HepG2 (cell line): ENCODE data around the gene KDM6B. TPM values are rescaled to one million over a fixed set of nuclear protein-coding genes. Genes with fewer than 3 reads are reported as not detected.
A peak's percentile ranks its signal among the peaks of the same experiment; 100 is the strongest.

Experiments used
- BHLHE40 ChIP-seq: IDR thresholded peaks from 2 replicates; pipeline ENCODE4 v1.6.1; 2011; ENCODE audit warnings: low read length, improper control_type of control experiment
- FOXO1 ChIP-seq: sonication (generic); formaldehyde crosslinking; IDR thresholded peaks from 2 replicates; pipeline ENCODE4 v1.4.0; 2020; ENCODE audit warnings: missing genetic modification reagents
- KMT2A ChIP-seq: sonication (generic); formaldehyde crosslinking; IDR thresholded peaks from 2 replicates; pipeline ENCODE4 v1.4.0; 2020; ENCODE audit warnings: missing genetic modification reagents
- NFE2 ChIP-seq: sonication (generic); formaldehyde crosslinking; IDR thresholded peaks from 2 replicates; pipeline ENCODE4 v1.4.0; 2020; ENCODE audit warnings: missing genetic modification reagents
- NONO ChIP-seq, 2 experiments: fragments of 450-650 bp in 1 of 2; sonication (generic) in 1 of 2; formaldehyde crosslinking in 1 of 2; IDR thresholded peaks in 1 of 2; conservative IDR thresholded peaks in 1 of 2; 2 replicates each; pipeline versions ENCODE4 v1.6.1 to v1.8.0; 2017 to 2022; ENCODE audit warnings: mild to moderate bottlenecking in 1 of 2, missing genetic modification reagents in 1 of 2, moderate library complexity in 1 of 2
- NR2F6 ChIP-seq, 2 experiments: IDR thresholded peaks; 2 replicates each; pipeline ENCODE4 v1.6.1; 2016; ENCODE audit warnings: antibody characterized with exemption in 1 of 2, mild to moderate bottlenecking in 1 of 2
- PHF8 ChIP-seq: sonication (generic); formaldehyde crosslinking; IDR thresholded peaks from 2 replicates; pipeline ENCODE4 v1.5.0; 2020; ENCODE audit warnings: missing genetic modification reagents
- REL ChIP-seq: sonication (generic); formaldehyde crosslinking; conservative IDR thresholded peaks from 2 replicates; pipeline ENCODE4 v1.8.0; 2022; ENCODE audit warnings: mild to moderate bottlenecking, missing genetic modification reagents, moderate library complexity
- RELA ChIP-seq: sonication (generic); formaldehyde crosslinking; IDR thresholded peaks from 2 replicates; pipeline ENCODE4 v1.4.0; 2020; ENCODE audit warnings: missing genetic modification reagents
- ZMAT3 ChIP-seq: sonication (generic); formaldehyde crosslinking; conservative IDR thresholded peaks from 2 replicates; pipeline ENCODE4 v1.7.0; 2021; ENCODE audit warnings: missing genetic modification reagents
- ZNF207 ChIP-seq: fragments of 450-650 bp; IDR thresholded peaks from 2 replicates; pipeline ENCODE4 v1.6.1; 2016; ENCODE audit warnings: antibody characterized with exemption, borderline replicate concordance
- ZNF274 ChIP-seq: sonication (generic); formaldehyde crosslinking; IDR thresholded peaks from 2 replicates; pipeline ENCODE4 v1.5.1; 2020; ENCODE audit warnings: mild to moderate bottlenecking, missing genetic modification reagents
- ZNF460 ChIP-seq: sonication (generic); formaldehyde crosslinking; IDR thresholded peaks from 2 replicates; pipeline ENCODE4 v1.5.1; 2020; ENCODE audit warnings: missing genetic modification reagents, mild to moderate bottlenecking, borderline replicate concordance
- ZNF619 ChIP-seq: sonication (generic); formaldehyde crosslinking; IDR thresholded peaks from 2 replicates; pipeline ENCODE4 v1.4.0; 2020; ENCODE audit warnings: mild to moderate bottlenecking, missing genetic modification reagents
- ZNF777 ChIP-seq: sonication (generic); formaldehyde crosslinking; IDR thresholded peaks from 2 replicates; pipeline ENCODE4 v1.4.0; 2020; ENCODE audit warnings: missing genetic modification reagents
- polyA plus RNA-seq, 8 experiments: library from polyadenylated mRNA; depleted of rRNA in 3 of 8; stranded (reverse) in 7 of 8; unstranded in 1 of 8; fragments of >200 nt; fragmentation: Illumina TruSeq in 4 of 8; extraction: Trizol in 4 of 8; gene quantifications; 2 replicates each; pipeline versions ENCODE4 v1.2.1 to v1.2.3, GENCODE V29; 2011 to 2016; ENCODE audit warnings: low read depth in 4 of 8, missing spikeins in 1 of 8, mixed read lengths in 1 of 8; ENCODE audit not compliant: insufficient read depth in 1 of 8
- total RNA-seq, 5 experiments: library from RNA; depleted of rRNA; stranded (reverse); fragments of >200 nt; fragmentation: Illumina TruSeq; extraction: Trizol; gene quantifications; 2 replicates each; pipeline ENCODE4 v1.2.3, GENCODE V29; 2016; ENCODE audit warnings: low read depth in 1 of 5
- TF ChIP-seq, protein P1 (sequence below): sonication (generic); formaldehyde crosslinking; IDR thresholded peaks from 2 replicates; pipeline ENCODE4; 2020; ENCODE audit warnings: missing genetic modification reagents, mild to moderate bottlenecking, borderline replicate concordance
- TF ChIP-seq, protein P2 (sequence below): sonication (generic); formaldehyde crosslinking; IDR thresholded peaks from 2 replicates; pipeline ENCODE4 v1.4.0; 2020; ENCODE audit warnings: mild to moderate bottlenecking, low read depth, missing genetic modification reagents
- TF ChIP-seq, protein P3 (sequence below): sonication (generic); formaldehyde crosslinking; IDR thresholded peaks from 2 replicates; pipeline ENCODE4 v1.8.1; 2023; ENCODE audit warnings: mild to moderate bottlenecking, moderate library complexity, missing genetic modification reagents
- TF ChIP-seq, protein P4 (sequence below): sonication (generic); formaldehyde crosslinking; IDR thresholded peaks from 2 replicates; pipeline ENCODE4 v1.5.1; 2020; ENCODE audit warnings: missing genetic modification reagents, mild to moderate bottlenecking, borderline replicate concordance
- TF ChIP-seq, protein P5 (sequence below): sonication (generic); formaldehyde crosslinking; IDR thresholded peaks from 2 replicates; pipeline ENCODE4 v1.4.0; 2020; ENCODE audit warnings: missing genetic modification reagents

Gene KDM6B
- total and polyA plus RNA-seq, 2 of the 13 experiments (the other 11 are each of a cell fraction or from before 2014, with no cell fraction given), result 1.3 to 2.1 TPM

DNA sequence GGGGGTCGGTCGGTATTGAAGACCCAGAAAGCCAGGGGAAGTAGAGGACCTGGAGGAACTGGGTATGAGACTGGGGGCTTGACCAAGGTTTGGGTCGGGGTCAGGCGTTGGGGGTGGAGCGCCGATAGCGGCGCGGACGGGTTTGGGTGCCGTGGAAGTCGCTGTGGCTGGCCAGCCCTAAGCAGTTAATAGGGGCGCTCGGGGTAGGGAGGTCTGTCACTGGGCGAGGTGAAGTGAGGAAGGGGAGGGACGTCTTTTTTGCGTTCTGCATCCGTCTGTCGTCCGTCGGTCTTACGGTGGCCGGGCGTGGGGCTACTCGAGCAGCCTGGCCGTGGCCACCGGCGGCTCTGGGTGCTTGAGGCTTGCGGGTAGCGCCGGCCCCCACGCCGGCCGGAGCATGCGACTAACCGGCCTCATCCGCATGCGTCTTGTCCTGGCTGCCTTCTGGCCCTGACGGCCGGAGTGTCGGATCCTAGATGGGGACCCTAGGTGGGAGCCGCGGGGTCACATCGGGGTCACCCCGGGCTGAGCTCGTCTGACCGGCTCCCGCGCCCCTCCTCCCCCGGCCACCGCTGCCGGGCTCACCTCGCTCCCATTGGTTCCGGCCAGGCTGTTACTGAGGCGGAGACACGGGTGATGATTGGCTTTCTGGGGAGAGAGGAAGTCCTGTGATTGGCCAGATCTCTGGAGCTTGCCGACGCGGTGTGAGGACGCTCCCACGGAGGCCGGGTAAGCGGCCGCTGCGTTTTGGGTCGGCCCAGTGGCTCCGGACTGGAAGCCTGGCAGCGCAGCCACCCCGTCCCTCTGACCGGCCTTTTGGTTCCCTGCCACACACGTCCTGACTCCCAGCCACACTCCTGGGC, 10.5 kb downstream of the KDM6B start (continued):
- TF ChIP-seq, protein P1, sequence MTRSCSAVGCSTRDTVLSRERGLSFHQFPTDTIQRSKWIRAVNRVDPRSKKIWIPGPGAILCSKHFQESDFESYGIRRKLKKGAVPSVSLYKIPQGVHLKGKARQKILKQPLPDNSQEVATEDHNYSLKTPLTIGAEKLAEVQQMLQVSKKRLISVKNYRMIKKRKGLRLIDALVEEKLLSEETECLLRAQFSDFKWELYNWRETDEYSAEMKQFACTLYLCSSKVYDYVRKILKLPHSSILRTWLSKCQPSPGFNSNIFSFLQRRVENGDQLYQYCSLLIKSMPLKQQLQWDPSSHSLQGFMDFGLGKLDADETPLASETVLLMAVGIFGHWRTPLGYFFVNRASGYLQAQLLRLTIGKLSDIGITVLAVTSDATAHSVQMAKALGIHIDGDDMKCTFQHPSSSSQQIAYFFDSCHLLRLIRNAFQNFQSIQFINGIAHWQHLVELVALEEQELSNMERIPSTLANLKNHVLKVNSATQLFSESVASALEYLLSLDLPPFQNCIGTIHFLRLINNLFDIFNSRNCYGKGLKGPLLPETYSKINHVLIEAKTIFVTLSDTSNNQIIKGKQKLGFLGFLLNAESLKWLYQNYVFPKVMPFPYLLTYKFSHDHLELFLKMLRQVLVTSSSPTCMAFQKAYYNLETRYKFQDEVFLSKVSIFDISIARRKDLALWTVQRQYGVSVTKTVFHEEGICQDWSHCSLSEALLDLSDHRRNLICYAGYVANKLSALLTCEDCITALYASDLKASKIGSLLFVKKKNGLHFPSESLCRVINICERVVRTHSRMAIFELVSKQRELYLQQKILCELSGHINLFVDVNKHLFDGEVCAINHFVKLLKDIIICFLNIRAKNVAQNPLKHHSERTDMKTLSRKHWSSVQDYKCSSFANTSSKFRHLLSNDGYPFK (CRISPR knock-in tag), result no peak
- no peak for TF ChIP-seq ZNF207
- no peak for TF ChIP-seq NONO (IDR thresholded peaks at IDR 0.05)
- no peak for TF ChIP-seq NONO (CRISPR knock-in tag; conservative IDR thresholded peaks at IDR 0.05)
- TF ChIP-seq, protein P2, sequence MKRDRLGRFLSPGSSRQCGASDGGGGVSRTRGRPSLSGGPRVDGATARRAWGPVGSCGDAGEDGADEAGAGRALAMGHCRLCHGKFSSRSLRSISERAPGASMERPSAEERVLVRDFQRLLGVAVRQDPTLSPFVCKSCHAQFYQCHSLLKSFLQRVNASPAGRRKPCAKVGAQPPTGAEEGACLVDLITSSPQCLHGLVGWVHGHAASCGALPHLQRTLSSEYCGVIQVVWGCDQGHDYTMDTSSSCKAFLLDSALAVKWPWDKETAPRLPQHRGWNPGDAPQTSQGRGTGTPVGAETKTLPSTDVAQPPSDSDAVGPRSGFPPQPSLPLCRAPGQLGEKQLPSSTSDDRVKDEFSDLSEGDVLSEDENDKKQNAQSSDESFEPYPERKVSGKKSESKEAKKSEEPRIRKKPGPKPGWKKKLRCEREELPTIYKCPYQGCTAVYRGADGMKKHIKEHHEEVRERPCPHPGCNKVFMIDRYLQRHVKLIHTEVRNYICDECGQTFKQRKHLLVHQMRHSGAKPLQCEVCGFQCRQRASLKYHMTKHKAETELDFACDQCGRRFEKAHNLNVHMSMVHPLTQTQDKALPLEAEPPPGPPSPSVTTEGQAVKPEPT (CRISPR knock-in tag), result no peak
- no peak for TF ChIP-seq ZNF619 (CRISPR knock-in tag)
- 0 out of 2 replicates have a peak, but pooled peaks have one; percentile 45 for TF ChIP-seq PHF8 (CRISPR knock-in tag)
- TF ChIP-seq, protein P3, sequence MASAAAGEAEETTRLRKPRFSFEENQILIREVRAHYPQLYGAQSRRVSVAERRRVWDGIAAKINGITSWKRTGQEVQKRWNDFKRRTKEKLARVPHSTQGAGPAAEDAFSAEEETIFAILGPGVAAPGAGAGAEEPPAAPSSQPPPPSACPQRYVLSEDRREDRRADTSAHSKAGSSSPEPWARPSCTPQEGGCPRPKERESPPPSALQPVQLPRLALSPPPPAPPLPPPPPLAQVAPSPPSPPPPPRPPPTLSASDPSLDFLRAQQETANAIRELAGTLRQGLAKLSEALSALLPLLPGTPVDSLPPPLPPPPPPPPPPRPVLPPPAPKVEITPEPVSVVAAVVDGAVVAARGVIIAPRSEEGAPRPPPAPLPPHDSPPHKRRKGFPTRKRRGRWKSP, result no peak
- TF ChIP-seq ZNF777 (CRISPR knock-in tag), result no peak
- TF ChIP-seq ZNF274 (CRISPR knock-in tag), result no peak; the same call in 1 of the 2 replicates
- TF ChIP-seq BHLHE40, result peak; percentile 29; the same call in 1 of the 2 replicates
- TF ChIP-seq NFE2 (CRISPR knock-in tag), result no peak
- 0 out of 2 replicates have a peak, but pooled peaks have one; percentile 48 for TF ChIP-seq KMT2A
- no peak; the same call in 1 of the 2 replicates for TF ChIP-seq REL (CRISPR knock-in tag)
- no peak for TF ChIP-seq RELA (CRISPR knock-in tag)
- no peak for TF ChIP-seq ZNF460 (CRISPR knock-in tag)
- TF ChIP-seq, protein P4, sequence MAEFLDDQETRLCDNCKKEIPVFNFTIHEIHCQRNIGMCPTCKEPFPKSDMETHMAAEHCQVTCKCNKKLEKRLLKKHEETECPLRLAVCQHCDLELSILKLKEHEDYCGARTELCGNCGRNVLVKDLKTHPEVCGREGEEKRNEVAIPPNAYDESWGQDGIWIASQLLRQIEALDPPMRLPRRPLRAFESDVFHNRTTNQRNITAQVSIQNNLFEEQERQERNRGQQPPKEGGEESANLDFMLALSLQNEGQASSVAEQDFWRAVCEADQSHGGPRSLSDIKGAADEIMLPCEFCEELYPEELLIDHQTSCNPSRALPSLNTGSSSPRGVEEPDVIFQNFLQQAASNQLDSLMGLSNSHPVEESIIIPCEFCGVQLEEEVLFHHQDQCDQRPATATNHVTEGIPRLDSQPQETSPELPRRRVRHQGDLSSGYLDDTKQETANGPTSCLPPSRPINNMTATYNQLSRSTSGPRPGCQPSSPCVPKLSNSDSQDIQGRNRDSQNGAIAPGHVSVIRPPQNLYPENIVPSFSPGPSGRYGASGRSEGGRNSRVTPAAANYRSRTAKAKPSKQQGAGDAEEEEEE (CRISPR knock-in tag), result no peak
- TF ChIP-seq NR2F6 (IDR thresholded peaks at IDR 0.05), result peak; percentile 46
- peak; percentile 80 for TF ChIP-seq NR2F6 (CRISPR knock-in tag; IDR thresholded peaks at IDR 0.05)
- TF ChIP-seq FOXO1 (CRISPR knock-in tag), result peak; percentile 11; the same call in 1 of the 2 replicates
- TF ChIP-seq, protein P5, sequence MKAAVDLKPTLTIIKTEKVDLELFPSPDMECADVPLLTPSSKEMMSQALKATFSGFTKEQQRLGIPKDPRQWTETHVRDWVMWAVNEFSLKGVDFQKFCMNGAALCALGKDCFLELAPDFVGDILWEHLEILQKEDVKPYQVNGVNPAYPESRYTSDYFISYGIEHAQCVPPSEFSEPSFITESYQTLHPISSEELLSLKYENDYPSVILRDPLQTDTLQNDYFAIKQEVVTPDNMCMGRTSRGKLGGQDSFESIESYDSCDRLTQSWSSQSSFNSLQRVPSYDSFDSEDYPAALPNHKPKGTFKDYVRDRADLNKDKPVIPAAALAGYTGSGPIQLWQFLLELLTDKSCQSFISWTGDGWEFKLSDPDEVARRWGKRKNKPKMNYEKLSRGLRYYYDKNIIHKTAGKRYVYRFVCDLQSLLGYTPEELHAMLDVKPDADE (CRISPR knock-in tag), result no peak
- TF ChIP-seq ZMAT3, result 0 out of 2 replicates have a peak, but pooled peaks have one; percentile 53
